Liver (tissue), 9 donors: ENCODE measurements around the gene CCNY. TPM values are rescaled to one million over a fixed set of nuclear protein-coding genes. Genes with fewer than 3 reads are reported as not detected.

Experiments used
- DNase-seq: peaks from one replicate; pipeline ENCODE4 v3.0.0-alpha.2; 2017; ENCODE audit warnings: low spot score
- H3K27ac ChIP-seq, 2 donors: one replicate each; pipeline ENCODE4 v1.7.0; 2013; ENCODE audit warnings: inconsistent platforms in 2 of 2, low read length in 2 of 2, control low read depth in 1 of 2, low read depth in 1 of 2, mild to moderate bottlenecking in 1 of 2
- H3K27me3 ChIP-seq, 4 donors: one replicate each; pipeline versions ENCODE4 v1.6.1 to v1.7.0; 2013; ENCODE audit warnings: low read length in 3 of 4, inconsistent platforms in 1 of 4, mild to moderate bottlenecking in 1 of 4, moderate library complexity in 1 of 4; ENCODE audit not compliant: control insufficient read depth in 4 of 4, insufficient read depth in 4 of 4
- H3K36me3 ChIP-seq, 4 donors: one replicate each; pipeline versions ENCODE4 v1.6.1 to v1.7.0; 2013; ENCODE audit warnings: low read length in 3 of 4, mild to moderate bottlenecking in 3 of 4, low read depth in 1 of 4, moderate library complexity in 1 of 4; ENCODE audit not compliant: control insufficient read depth in 4 of 4, insufficient read depth in 3 of 4
- H3K4me1 ChIP-seq, 4 donors: one replicate each; pipeline versions ENCODE4 v1.6.1 to v1.7.0; 2013; ENCODE audit warnings: low read length in 3 of 4, mild to moderate bottlenecking in 3 of 4, moderate library complexity in 1 of 4; ENCODE audit not compliant: control insufficient read depth in 4 of 4, insufficient read depth in 4 of 4
- H3K4me3 ChIP-seq, 3 donors: one replicate each; pipeline versions ENCODE4 v1.6.1 to v1.7.0; 2013; ENCODE audit warnings: low read length in 3 of 3, control low read depth in 1 of 3, low read depth in 1 of 3, mild to moderate bottlenecking in 1 of 3
- H3K9ac ChIP-seq, 2 donors: one replicate each; pipeline ENCODE4 v1.7.0; 2013; ENCODE audit warnings: low read length in 2 of 2, mild to moderate bottlenecking in 2 of 2, moderate library complexity in 2 of 2, control low read depth in 1 of 2, low read depth in 1 of 2
- H3K9me3 ChIP-seq, 4 donors: one replicate each; pipeline versions ENCODE4 v1.6.1 to v1.7.0; 2013; ENCODE audit warnings: low read length in 3 of 4; ENCODE audit not compliant: control insufficient read depth in 4 of 4
- EGR1 ChIP-seq, 2 donors: IDR thresholded peaks; 2 replicates each; pipeline ENCODE4 v1.6.1; 2016 to 2018; ENCODE audit warnings: antibody characterized with exemption in 2 of 2, low read depth in 2 of 2
- FOXA1 ChIP-seq: IDR thresholded peaks from 2 replicates; pipeline ENCODE4 v1.6.1; 2016; ENCODE audit warnings: antibody characterized with exemption
- FOXA2 ChIP-seq: IDR thresholded peaks from 2 replicates; pipeline ENCODE4 v1.6.1; 2016; ENCODE audit warnings: antibody characterized with exemption
- GABPA ChIP-seq, 2 donors: IDR thresholded peaks in 1 of 2; conservative IDR thresholded peaks in 1 of 2; 2 replicates each; pipeline ENCODE4 v1.6.1; 2016; ENCODE audit warnings: antibody characterized with exemption in 2 of 2, mild to moderate bottlenecking in 1 of 2, moderate library complexity in 1 of 2
- HNF4A ChIP-seq, 2 donors: conservative IDR thresholded peaks; 2 replicates each; pipeline ENCODE4 v1.6.1; 2016; ENCODE audit warnings: antibody characterized with exemption in 2 of 2, mild to moderate bottlenecking in 2 of 2
- HNF4G ChIP-seq: IDR thresholded peaks from 2 replicates; pipeline ENCODE4 v1.6.1; 2016; ENCODE audit warnings: antibody characterized with exemption
- JUND ChIP-seq, 2 donors: IDR thresholded peaks; 2 replicates each; pipeline ENCODE4 v1.6.1; 2016; ENCODE audit warnings: antibody characterized with exemption in 2 of 2
- NR2F2 ChIP-seq: IDR thresholded peaks from 2 replicates; pipeline ENCODE4 v1.6.1; 2016; ENCODE audit warnings: antibody characterized with exemption
- RAD21 ChIP-seq, 2 donors: IDR thresholded peaks; 2 replicates each; pipeline ENCODE4 v1.6.1; 2016; ENCODE audit warnings: antibody characterized with exemption in 2 of 2, mild to moderate bottlenecking in 2 of 2
- RXRA ChIP-seq, 2 donors: IDR thresholded peaks; 2 replicates each; pipeline ENCODE4 v1.6.1; 2017 to 2018; ENCODE audit warnings: antibody characterized with exemption in 2 of 2, mild to moderate bottlenecking in 1 of 2
- SP1 ChIP-seq: IDR thresholded peaks from 2 replicates; pipeline ENCODE4 v1.6.1; 2018; ENCODE audit warnings: antibody characterized with exemption, mild to moderate bottlenecking
- TAF1 ChIP-seq: conservative IDR thresholded peaks from 2 replicates; pipeline ENCODE4 v1.6.1; 2016; ENCODE audit warnings: antibody characterized with exemption, mild to moderate bottlenecking
- YY1 ChIP-seq: IDR thresholded peaks from 2 replicates; pipeline ENCODE4 v1.6.1; 2016; ENCODE audit warnings: antibody characterized with exemption, mild to moderate bottlenecking
- WGBS: extraction: QIAGEN DNeasy Blood & Tissue Kit; methylation state at CpG from one replicate; pipeline ENCODE4 v1.1.7; 2013; 5-methylcytosine and 5-hydroxymethylcytosine counted together
- polyA plus RNA-seq, 2 donors: library from polyadenylated mRNA; stranded (reverse) in 1 of 2; unstranded in 1 of 2; fragments of 200-250 nt in 1 of 2; fragments of >200 nt in 1 of 2; fragmentation: Nextera tagmentation in 1 of 2; extraction: Ambion mirVana in 1 of 2; gene quantifications; one replicate each; pipeline versions ENCODE4 v1.2.1 to v1.2.3, GENCODE V29; 2013 to 2015
- total RNA-seq, 2 donors: library from RNA; depleted of rRNA; stranded (reverse); fragments of >200 nt; gene quantifications; one replicate each; pipeline ENCODE4 v1.2.3, GENCODE V29; 2014
- TF ChIP-seq, protein P1 (sequence below): IDR thresholded peaks from 2 replicates; pipeline ENCODE4 v1.6.1; 2016; ENCODE audit warnings: antibody characterized with exemption
- TF ChIP-seq, protein P2 (sequence below): IDR thresholded peaks from 2 replicates; pipeline ENCODE4 v1.6.1; 2016; ENCODE audit warnings: antibody characterized with exemption
- TF ChIP-seq, protein P3 (sequence below): fragments of 150-350 bp; IDR thresholded peaks from 2 replicates; pipeline ENCODE4 v1.5.1; 2017; ENCODE audit warnings: improper control_type of control experiment, low read depth, low read length; ENCODE audit not compliant: missing input control
- TF ChIP-seq, protein P4 (sequence below): IDR thresholded peaks from 2 replicates; pipeline ENCODE4 v1.6.1; 2016; ENCODE audit warnings: antibody characterized with exemption
- TF ChIP-seq, protein P5 (sequence below): IDR thresholded peaks from 2 replicates; pipeline ENCODE4 v1.6.1; 2016; ENCODE audit warnings: antibody characterized with exemption, mild to moderate bottlenecking
- donor health status: healthy.
- donor health status: healthy.
- donor health status: healthy.
- donor health status: healthy.
- donor health status: healthy.

CCNY gene
- total and polyA plus RNA-seq, 4 donors, result 17.6 to 38.4 (median 21.8) TPM

DNA sequence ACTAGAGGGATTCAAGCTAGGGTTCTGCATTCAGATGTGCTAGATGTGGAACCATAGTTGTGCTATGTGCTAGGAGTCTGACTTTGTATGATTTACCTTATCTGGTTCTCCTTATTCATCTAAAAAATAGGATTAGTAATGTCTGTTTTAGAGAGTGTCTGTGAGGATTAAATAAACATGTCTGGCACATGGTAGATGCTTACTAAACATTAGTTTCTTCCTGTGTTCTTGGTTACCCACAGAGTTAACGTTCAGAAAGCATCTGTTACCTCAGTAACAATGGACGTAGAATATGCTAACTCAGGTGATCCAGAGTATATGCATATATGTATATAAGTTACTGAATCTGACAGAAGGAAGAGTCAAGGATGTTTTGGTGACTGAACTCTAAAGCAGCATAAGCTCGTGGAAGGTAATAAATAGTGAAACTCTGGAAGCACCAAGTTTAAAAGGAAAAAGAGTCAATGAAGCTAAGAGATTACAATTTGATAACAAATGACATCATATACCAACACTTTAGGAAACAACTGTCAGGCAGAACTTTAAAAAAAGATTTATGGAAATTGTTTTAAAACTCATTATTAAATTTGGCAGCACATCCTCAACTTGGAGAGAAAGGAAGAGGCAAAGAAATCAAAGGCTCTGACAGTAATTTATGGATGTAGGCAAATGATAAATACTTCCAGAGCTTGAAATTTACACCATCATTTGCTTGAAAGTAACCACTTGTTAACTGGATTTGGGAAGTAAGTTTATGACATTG lies 127.0 kb downstream of the CCNY start:
- peaks cover 14 to 65% (median 44%) of the 10 kb centered on the region in 4 donors for H3K4me1 ChIP-seq
- H3K9ac ChIP-seq, result no peak overlapping the region
- H3K36me3 ChIP-seq, result no peaks in the 10 kb centered on the region
- 53% methylated on average over 3 of the region's 3 CpGs for WGBS
- no peak overlapping the region for H3K4me3 ChIP-seq
- H3K27me3 ChIP-seq, result no peaks in the 10 kb centered on the region
- no peaks in the 10 kb centered on the region for H3K9me3 ChIP-seq
- no peak for TF ChIP-seq HNF4G
- DNase-seq, result no peak
- H3K27ac ChIP-seq, result peak overlapping the region; percentile 70 to 72

DNA sequence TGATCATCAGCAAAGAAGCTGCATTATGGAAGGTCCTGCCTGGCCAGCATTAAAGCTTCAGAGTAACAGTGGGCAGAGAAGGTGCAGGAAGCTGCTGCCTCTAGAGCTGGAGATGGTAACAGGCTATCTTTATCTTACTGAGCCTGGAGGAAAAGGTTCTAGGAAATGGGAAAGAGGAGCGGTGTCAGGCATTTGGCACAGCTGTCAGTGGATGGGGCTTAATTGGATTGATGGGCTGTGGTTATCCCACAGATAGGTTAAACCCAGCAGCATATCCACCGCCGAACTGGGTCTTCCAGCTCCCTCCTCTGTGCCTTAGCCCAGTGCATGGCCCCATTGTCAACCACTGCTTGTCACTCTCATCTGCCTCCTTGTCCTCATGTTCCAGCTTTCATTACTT lies 127.6 kb downstream of the CCNY start:
- no peak for TF ChIP-seq RXRA (IDR thresholded peaks at IDR 0.05)
- TF ChIP-seq, protein P1, sequence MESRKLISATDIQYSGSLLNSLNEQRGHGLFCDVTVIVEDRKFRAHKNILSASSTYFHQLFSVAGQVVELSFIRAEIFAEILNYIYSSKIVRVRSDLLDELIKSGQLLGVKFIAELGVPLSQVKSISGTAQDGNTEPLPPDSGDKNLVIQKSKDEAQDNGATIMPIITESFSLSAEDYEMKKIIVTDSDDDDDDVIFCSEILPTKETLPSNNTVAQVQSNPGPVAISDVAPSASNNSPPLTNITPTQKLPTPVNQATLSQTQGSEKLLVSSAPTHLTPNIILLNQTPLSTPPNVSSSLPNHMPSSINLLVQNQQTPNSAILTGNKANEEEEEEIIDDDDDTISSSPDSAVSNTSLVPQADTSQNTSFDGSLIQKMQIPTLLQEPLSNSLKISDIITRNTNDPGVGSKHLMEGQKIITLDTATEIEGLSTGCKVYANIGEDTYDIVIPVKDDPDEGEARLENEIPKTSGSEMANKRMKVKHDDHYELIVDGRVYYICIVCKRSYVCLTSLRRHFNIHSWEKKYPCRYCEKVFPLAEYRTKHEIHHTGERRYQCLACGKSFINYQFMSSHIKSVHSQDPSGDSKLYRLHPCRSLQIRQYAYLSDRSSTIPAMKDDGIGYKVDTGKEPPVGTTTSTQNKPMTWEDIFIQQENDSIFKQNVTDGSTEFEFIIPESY, result no peak
- TF ChIP-seq FOXA2, result no peak
- TF ChIP-seq, protein P2, sequence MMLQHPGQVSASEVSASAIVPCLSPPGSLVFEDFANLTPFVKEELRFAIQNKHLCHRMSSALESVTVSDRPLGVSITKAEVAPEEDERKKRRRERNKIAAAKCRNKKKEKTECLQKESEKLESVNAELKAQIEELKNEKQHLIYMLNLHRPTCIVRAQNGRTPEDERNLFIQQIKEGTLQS, result no peak
- no peak for TF ChIP-seq GABPA (IDR thresholded peaks at IDR 0.05 in 1 of 2, conservative IDR thresholded peaks at IDR 0.05 in 1 of 2)
- no peak for TF ChIP-seq FOXA1
- TF ChIP-seq, protein P3, sequence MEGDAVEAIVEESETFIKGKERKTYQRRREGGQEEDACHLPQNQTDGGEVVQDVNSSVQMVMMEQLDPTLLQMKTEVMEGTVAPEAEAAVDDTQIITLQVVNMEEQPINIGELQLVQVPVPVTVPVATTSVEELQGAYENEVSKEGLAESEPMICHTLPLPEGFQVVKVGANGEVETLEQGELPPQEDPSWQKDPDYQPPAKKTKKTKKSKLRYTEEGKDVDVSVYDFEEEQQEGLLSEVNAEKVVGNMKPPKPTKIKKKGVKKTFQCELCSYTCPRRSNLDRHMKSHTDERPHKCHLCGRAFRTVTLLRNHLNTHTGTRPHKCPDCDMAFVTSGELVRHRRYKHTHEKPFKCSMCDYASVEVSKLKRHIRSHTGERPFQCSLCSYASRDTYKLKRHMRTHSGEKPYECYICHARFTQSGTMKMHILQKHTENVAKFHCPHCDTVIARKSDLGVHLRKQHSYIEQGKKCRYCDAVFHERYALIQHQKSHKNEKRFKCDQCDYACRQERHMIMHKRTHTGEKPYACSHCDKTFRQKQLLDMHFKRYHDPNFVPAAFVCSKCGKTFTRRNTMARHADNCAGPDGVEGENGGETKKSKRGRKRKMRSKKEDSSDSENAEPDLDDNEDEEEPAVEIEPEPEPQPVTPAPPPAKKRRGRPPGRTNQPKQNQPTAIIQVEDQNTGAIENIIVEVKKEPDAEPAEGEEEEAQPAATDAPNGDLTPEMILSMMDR, result no peak
- TF ChIP-seq, protein P4, sequence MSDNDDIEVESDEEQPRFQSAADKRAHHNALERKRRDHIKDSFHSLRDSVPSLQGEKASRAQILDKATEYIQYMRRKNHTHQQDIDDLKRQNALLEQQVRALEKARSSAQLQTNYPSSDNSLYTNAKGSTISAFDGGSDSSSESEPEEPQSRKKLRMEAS, result no peak
- no peak for TF ChIP-seq EGR1 (IDR thresholded peaks at IDR 0.05; ENCODE audit: low read depth in 2 of 2)
- no peak for TF ChIP-seq JUND (IDR thresholded peaks at IDR 0.05)
- TF ChIP-seq HNF4A (conservative IDR thresholded peaks at IDR 0.05), result no peak
- TF ChIP-seq HNF4G, result no peak
- no peak for TF ChIP-seq YY1
- TF ChIP-seq TAF1, result no peak
- no peak for TF ChIP-seq RAD21 (IDR thresholded peaks at IDR 0.05)
- no peak for TF ChIP-seq NR2F2
- TF ChIP-seq, protein P5, sequence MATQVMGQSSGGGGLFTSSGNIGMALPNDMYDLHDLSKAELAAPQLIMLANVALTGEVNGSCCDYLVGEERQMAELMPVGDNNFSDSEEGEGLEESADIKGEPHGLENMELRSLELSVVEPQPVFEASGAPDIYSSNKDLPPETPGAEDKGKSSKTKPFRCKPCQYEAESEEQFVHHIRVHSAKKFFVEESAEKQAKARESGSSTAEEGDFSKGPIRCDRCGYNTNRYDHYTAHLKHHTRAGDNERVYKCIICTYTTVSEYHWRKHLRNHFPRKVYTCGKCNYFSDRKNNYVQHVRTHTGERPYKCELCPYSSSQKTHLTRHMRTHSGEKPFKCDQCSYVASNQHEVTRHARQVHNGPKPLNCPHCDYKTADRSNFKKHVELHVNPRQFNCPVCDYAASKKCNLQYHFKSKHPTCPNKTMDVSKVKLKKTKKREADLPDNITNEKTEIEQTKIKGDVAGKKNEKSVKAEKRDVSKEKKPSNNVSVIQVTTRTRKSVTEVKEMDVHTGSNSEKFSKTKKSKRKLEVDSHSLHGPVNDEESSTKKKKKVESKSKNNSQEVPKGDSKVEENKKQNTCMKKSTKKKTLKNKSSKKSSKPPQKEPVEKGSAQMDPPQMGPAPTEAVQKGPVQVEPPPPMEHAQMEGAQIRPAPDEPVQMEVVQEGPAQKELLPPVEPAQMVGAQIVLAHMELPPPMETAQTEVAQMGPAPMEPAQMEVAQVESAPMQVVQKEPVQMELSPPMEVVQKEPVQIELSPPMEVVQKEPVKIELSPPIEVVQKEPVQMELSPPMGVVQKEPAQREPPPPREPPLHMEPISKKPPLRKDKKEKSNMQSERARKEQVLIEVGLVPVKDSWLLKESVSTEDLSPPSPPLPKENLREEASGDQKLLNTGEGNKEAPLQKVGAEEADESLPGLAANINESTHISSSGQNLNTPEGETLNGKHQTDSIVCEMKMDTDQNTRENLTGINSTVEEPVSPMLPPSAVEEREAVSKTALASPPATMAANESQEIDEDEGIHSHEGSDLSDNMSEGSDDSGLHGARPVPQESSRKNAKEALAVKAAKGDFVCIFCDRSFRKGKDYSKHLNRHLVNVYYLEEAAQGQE, result no peak
- TF ChIP-seq SP1, result no peak
- Histone ChIP-seq H3K27me3 (no peaks in the 10 kb centered on the region), H3K9me3 (no peaks in the 10 kb centered on the region), H3K9ac (no peak overlapping the region), H3K4me3 (no peak overlapping the region), H3K27ac (no peak overlapping the region), H3K4me1 (peaks cover 14 to 65% (median 44%) of the 10 kb centered on the region in 4 donors), H3K36me3 (no peaks in the 10 kb centered on the region)
- DNase-seq, result no peak
- 87% methylated on average over 3 of the region's 3 CpGs for WGBS
